ENCODE data around the gene B3GNT9. TPM values are rescaled to one million over a fixed set of nuclear protein-coding genes. Genes with fewer than 3 reads are reported as not detected.
A peak's percentile ranks its signal among the peaks of the same experiment; 100 is the strongest.

Gene B3GNT9
- total and polyA plus RNA-seq, 2 of the 8 experiments (the other 6 are each of a cell fraction or from before 2014, with no cell fraction given): 3.5 to 9.0 TPM

DNA sequence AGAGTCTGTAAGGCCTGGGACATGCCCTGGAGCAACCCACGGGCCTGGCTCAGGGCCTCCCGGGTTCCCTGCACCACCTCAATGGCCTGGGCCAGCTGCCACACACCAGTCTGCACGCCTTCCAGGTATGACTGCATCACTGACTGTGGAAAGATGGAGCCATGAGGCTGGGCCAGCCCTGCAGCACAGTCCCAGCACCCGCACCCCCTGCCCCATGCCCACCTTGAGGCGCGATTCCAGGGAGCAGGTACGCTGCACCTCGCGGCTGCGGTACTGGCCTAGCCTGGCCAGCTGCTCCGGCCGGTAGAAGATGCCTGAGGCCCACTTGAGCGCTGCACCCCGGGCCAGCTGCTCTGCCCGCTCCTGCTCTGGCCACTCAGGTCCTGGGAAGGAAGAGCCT lies 38.0 kb upstream of the B3GNT9 start:
- H3K79me2 ChIP-seq (ENCODE audit: control insufficient read depth in 1 of 2, insufficient read depth in 2 of 2, low read length in 2 of 2): peaks cover 8 to 17% of the 10 kb centered on the region in 2 experiments
- TF ChIP-seq RNF2 (IDR thresholded peaks at IDR 0.05; ENCODE audit: borderline replicate concordance, low read depth, low read length, missing control alignments, poor library complexity, severe bottlenecking): no peak
- TF ChIP-seq, protein P1, sequence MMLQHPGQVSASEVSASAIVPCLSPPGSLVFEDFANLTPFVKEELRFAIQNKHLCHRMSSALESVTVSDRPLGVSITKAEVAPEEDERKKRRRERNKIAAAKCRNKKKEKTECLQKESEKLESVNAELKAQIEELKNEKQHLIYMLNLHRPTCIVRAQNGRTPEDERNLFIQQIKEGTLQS (IDR thresholded peaks at IDR 0.05; ENCODE audit: insufficient read depth, low read depth, low read length): no peak
- TF ChIP-seq CBX5 (IDR thresholded peaks at IDR 0.05; ENCODE audit: low read depth, low read length): no peak
- no peak for TF ChIP-seq POLR2AphosphoS5 (IDR thresholded peaks at IDR 0.05; ENCODE audit: low read depth, low read length)
- TF ChIP-seq SAP30 (IDR thresholded peaks at IDR 0.05; ENCODE audit: insufficient read depth, insufficient replicate concordance, low read length): no peak
- no peak overlapping the region for H3K14ac ChIP-seq (ENCODE audit: insufficient read length)
- H2BK12ac ChIP-seq (ENCODE audit: low read depth, low read length): no peak overlapping the region
- no peak overlapping the region for H3K4me2 ChIP-seq (ENCODE audit: insufficient read depth in 1 of 2, low read depth in 2 of 2, low read length in 2 of 2)
- peaks cover 0 to 16% (median 12%) of the 10 kb centered on the region in 4 experiments; a peak in 6 of 7 replicates for H3K4me1 ChIP-seq (replicated peaks in 1 of 4; ENCODE audit: control insufficient read depth in 3 of 4, insufficient read depth in 4 of 4, low read length in 3 of 4)
- 92% methylated on average over 11 of the region's 15 CpGs; no CpG with 5 or more reads in 1 of the 2 experiments for WGBS, 2 experiments (ENCODE audit: extremely low coverage in 1 of 2, insufficient coverage in 1 of 2, insufficient read length in 1 of 2, insufficient replicate concordance in 2 of 2, low coverage in 1 of 2, low lambda C conversion rate in 2 of 2, missing lambda C conversion rate in 1 of 2)
- no peaks in the 10 kb centered on the region for H3K9me3 ChIP-seq (ENCODE audit: insufficient read depth in 2 of 2, low read depth in 1 of 2, low read length in 1 of 2)
- no peak overlapping the region for H2BK120ac ChIP-seq (replicated peaks; ENCODE audit: low read depth, low read length)
- no peak for DNase-seq (ENCODE audit: low read depth in 1 of 2, low spot score in 2 of 2)
- peaks cover 5 to 23% of the 10 kb centered on the region in 2 experiments for H4K20me1 ChIP-seq (replicated peaks in 1 of 2; ENCODE audit: control insufficient read depth in 1 of 2, insufficient read depth in 2 of 2, low read length in 2 of 2)
- H3K27me3 ChIP-seq (replicated peaks in 1 of 4; ENCODE audit: control insufficient read depth in 3 of 4, extremely low read depth in 1 of 4, insufficient read depth in 3 of 4, low read length in 3 of 4): peaks cover 8 to 32% (median 19%) of the 10 kb centered on the region in 4 experiments
- H3K9ac ChIP-seq (replicated peaks in 1 of 4; ENCODE audit: extremely low read depth in 1 of 4, low read depth in 3 of 4, low read length in 3 of 4): no peak overlapping the region
- peaks cover 19% of the 10 kb centered on the region for H3K23me2 ChIP-seq (ENCODE audit: low read depth, low read length)
- no peak overlapping the region for H3K4me3 ChIP-seq (ENCODE audit: extremely low read depth in 1 of 4, insufficient read depth in 2 of 4, low read depth in 3 of 4, low read length in 4 of 4)
- H2AK5ac ChIP-seq (ENCODE audit: low read depth, low read length): no peak overlapping the region
- H3K27ac ChIP-seq (ENCODE audit: low read depth, low read length): no peak overlapping the region
- H2BK15ac ChIP-seq (ENCODE audit: low read length): no peak overlapping the region
- no peak overlapping the region for H4K5ac ChIP-seq (ENCODE audit: insufficient read length, low read depth, low read length)
- H3K36me3 ChIP-seq (ENCODE audit: control insufficient read depth in 2 of 4, insufficient read depth in 4 of 4, low read length in 3 of 4): peaks cover 0 to 2% (median under 1%) of the 10 kb centered on the region in 4 experiments; a peak in 2 of 8 replicates
- no peak overlapping the region for H4K91ac ChIP-seq (replicated peaks; ENCODE audit: insufficient read length, low read length)
- no peak overlapping the region for H2BK5ac ChIP-seq (ENCODE audit: low read depth, low read length)
- H2BK20ac ChIP-seq (ENCODE audit: low read length): no peak overlapping the region
- no peak overlapping the region for H3K23ac ChIP-seq (ENCODE audit: insufficient read length)
- FAIRE-seq: no peak
- no peak overlapping the region for H3K56ac ChIP-seq (replicated peaks; ENCODE audit: insufficient read length, low read depth, low read length)
- H2AFZ ChIP-seq (ENCODE audit: low read length): no peak overlapping the region
- no peak overlapping the region for H3K18ac ChIP-seq (ENCODE audit: extremely low read depth, low read length)
- no peak overlapping the region for H3K4ac ChIP-seq (replicated peaks; ENCODE audit: insufficient read length, low read depth, low read length)
- POLR2A ChIA-PET (ENCODE audit: partially characterized antibody): interaction anchor here (0.9 to 1.5 kb wide), 3 partner anchors 38 to 58 kb away, joined by 3 read pairs; partner anchors contain the start of genes B3GNT9 and TMEM208
- 0 out of 2 replicates have a peak overlapping the region, but pooled peaks have one; percentile 60 for H4K8ac ChIP-seq (ENCODE audit: extremely low read depth, insufficient read depth, low read length)
- peaks cover 10% of the 10 kb centered on the region for H3K79me1 ChIP-seq (ENCODE audit: low read depth, low read length)
- CTCF ChIA-PET (ENCODE audit: partially characterized antibody): interaction anchor here (0.7 to 9.3 kb wide), 6 partner anchors 11 to 755 kb away, joined by 3 to 151 read pairs (median 4); partner anchors contain the start of genes ELMO3, LCAT, NOL3 and TMEM208
